ENCODE data around the gene MAG. TPM values are rescaled to one million over a fixed set of nuclear protein-coding genes. Genes with fewer than 3 reads are reported as not detected.
A peak's percentile ranks its signal among the peaks of the same experiment; 100 is the strongest.

The MAG gene
- total RNA-seq, 1 experiment from 2014 or later: 0.17 TPM

DNA sequence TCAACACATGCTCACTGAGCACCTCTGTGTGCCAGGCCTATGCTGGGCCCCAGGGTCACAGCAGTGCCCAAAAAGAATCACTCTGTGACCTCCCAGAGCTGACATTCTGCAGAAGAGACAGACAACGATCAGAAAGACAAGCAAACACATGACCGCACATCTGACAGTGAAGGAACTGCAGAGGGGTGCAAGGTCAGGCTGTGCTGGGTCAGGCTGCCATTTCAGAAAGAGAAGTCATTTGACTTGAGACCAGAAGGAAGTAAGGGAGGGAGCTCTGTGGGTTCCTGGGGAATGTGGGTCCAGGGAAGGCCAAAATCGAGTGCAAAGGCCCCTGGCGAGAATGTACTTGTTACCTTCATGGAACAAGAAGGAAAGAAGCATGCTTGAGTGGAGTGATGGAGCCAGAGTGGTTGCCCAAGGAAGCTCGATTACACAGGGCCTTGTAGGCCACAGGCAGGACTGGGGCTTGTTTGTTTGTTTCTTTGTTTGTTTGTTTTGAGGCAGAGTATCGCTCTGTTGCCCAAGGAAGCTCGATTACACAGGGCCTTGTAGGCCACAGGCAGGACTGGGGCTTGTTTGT is 25.6 kb downstream of the MAG start (continued):
- TF ChIP-seq SRF (IDR thresholded peaks at IDR 0.05; ENCODE audit: low read depth): no peak

- Histone ChIP-seq H2AFZ (ENCODE audit: low read depth, low read length, poor library complexity, severe bottlenecking) (peak overlapping the region; percentile 67), H3K79me2 (ENCODE audit: insufficient read depth, low read length) (no peaks in the 10 kb centered on the region), H3K9me2 (ENCODE audit: insufficient read depth) (no peaks in the 10 kb centered on the region), H3K36me3 (ENCODE audit: control insufficient read depth in 1 of 2, insufficient read depth in 2 of 2, low read length in 2 of 2) (no peaks in the 10 kb centered on the region), H3K9me3 (ENCODE audit: control insufficient read depth in 1 of 2, insufficient read depth in 1 of 2, low read depth in 1 of 2, low read length in 2 of 2) (no peaks in the 10 kb centered on the region), H4K20me1 (ENCODE audit: insufficient read depth) (no peaks in the 10 kb centered on the region), H3K27ac (ENCODE audit: low read depth, low read length) (peak overlapping the region; percentile 48), H3K9ac (ENCODE audit: low read length) (peak overlapping the region; percentile 60), H3K4me3 (replicated peaks in 1 of 2; ENCODE audit: low read depth in 1 of 2, low read length in 2 of 2) (peak overlapping the region; percentile 27 to 45), H3K4me1 (ENCODE audit: control insufficient read depth in 1 of 2, insufficient read depth in 2 of 2, low read length in 2 of 2) (peaks cover 18 to 40% of the 10 kb centered on the region in 2 experiments), H3K27me3 (ENCODE audit: insufficient read depth, low read length) (no peaks in the 10 kb centered on the region), H3K4me2 (ENCODE audit: low read length) (peak overlapping the region; percentile 74)
- ChIA-PET RAD21 (ENCODE audit: low non-redundant PET in 1 of 2, low total read pairs in 2 of 2, uncharacterized antibody in 2 of 2, unreplicated experiment in 2 of 2) (no interaction called here), POLR2A (interaction anchor here (0.6 to 1.2 kb wide), 3 partner anchors 9 to 30 kb away, joined by 3 read pairs; no protein-coding TSS in a partner anchor), CTCF (interaction anchor here (1.5 kb wide), 1 partner anchor 9 kb away, joined by 8 read pairs; no protein-coding TSS in a partner anchor)
- TSS peak; percentile 88 for BruUV-seq (replicated peaks)
- intact Hi-C loops (cut with micrococcal nuclease): no loop called here
- ATAC-seq (peak; percentile 95), DNase-seq (ENCODE audit: low read depth, low spot score) (peak; percentile 93)
- TF ChIP-seq POLR2AphosphoS5 (IDR thresholded peaks at IDR 0.05; ENCODE audit: low read depth, low read length) (peak; percentile 54; the same call in 1 of the 2 replicates), EZH2phosphoT487 (IDR thresholded peaks at IDR 0.05; ENCODE audit: borderline replicate concordance) (no peak), ATF3 (IDR thresholded peaks at IDR 0.05) (no peak), RAD21 (IDR thresholded peaks at IDR 0.05; ENCODE audit: low read depth) (no peak), JUND (IDR thresholded peaks at IDR 0.05) (peak; percentile 87), EGR1 (IDR thresholded peaks at IDR 0.05; ENCODE audit: low read depth) (peak; percentile 72), TCF7L2 (IDR thresholded peaks at IDR 0.05; ENCODE audit: borderline replicate concordance, extremely low read depth, insufficient read depth, insufficient read length) (peak; percentile 53), CEBPB (IDR thresholded peaks at IDR 0.05; ENCODE audit: low read depth) (no peak; the same call in 1 of the 2 replicates), FOSL1 (IDR thresholded peaks at IDR 0.05; ENCODE audit: low read depth) (peak; percentile 78), YY1 (IDR thresholded peaks at IDR 0.05; ENCODE audit: extremely low read depth, insufficient replicate concordance, low read depth, low read length) (peak; percentile 43), POLR2A (IDR thresholded peaks at IDR 0.05; ENCODE audit: borderline replicate concordance, extremely low read depth, insufficient read depth, insufficient read length) (no peak), CBX3 (IDR thresholded peaks at IDR 0.05; ENCODE audit: low read depth) (peak; percentile 98), SP1 (IDR thresholded peaks at IDR 0.05; ENCODE audit: low read depth) (peak; percentile 98)
- TF ChIP-seq, protein P1, sequence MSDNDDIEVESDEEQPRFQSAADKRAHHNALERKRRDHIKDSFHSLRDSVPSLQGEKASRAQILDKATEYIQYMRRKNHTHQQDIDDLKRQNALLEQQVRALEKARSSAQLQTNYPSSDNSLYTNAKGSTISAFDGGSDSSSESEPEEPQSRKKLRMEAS (IDR thresholded peaks at IDR 0.05): peak; percentile 99
Measured at GRCh38 chr19:35318679-35319448, 26.9 kb downstream of the MAG start.

Measured in HCT116 (cell line).